Right cardiac atrium (tissue), 5 donors: ENCODE measurements around the gene SNRPD1. TPM values are rescaled to one million over a fixed set of nuclear protein-coding genes. Genes with fewer than 3 reads are reported as not detected.
"Not testable (repeated sequence)": the region's sequence is repeated elsewhere in the genome, so short reads cannot be mapped to it uniquely, and the experiment has no call there.

Source experiments
- ATAC-seq, 2 donors: fragments of 200-7000 bp; cut with Tn5 transposase; one replicate each; pipeline versions ENCODE4 v1.8.0 to v1.9.1; 2020; ENCODE audit warnings: moderate library complexity in 2 of 2, mild to moderate bottlenecking in 1 of 2
- DNase-seq, 3 donors: peaks; one replicate each; pipeline ENCODE4 v3.0.0-alpha.2; 2020
- H3K27ac ChIP-seq: one replicate; pipeline ENCODE4 v1.5.1; 2013; ENCODE audit warnings: mild to moderate bottlenecking, low read length, control low read depth, moderate library complexity
- H3K27me3 ChIP-seq: one replicate; pipeline ENCODE4 v1.6.1; 2013; ENCODE audit not compliant: control insufficient read depth, insufficient read depth
- H3K4me1 ChIP-seq: one replicate; pipeline ENCODE4 v1.6.1; 2013; ENCODE audit warnings: low read length; ENCODE audit not compliant: control insufficient read depth, insufficient read depth
- H3K4me3 ChIP-seq: one replicate; pipeline ENCODE4 v1.5.1; 2013; ENCODE audit warnings: low read length, control low read depth
- H3K9me3 ChIP-seq: one replicate; pipeline ENCODE4 v1.6.1; 2013; ENCODE audit warnings: low read length; ENCODE audit not compliant: control insufficient read depth
- WGBS: extraction: QIAGEN DNeasy Blood & Tissue Kit; methylation state at CpG from one replicate; pipeline ENCODE4 v1.1.7; 2013; 5-methylcytosine and 5-hydroxymethylcytosine counted together
- intact Hi-C, 4 donors: fragments of 100-400 bp; cut with DNase I; formaldehyde crosslinking; loops; one replicate each; pipeline versions ENCODE4 v1.11.0 to v1.14.0; 2022 to 2023
- polyA plus RNA-seq: library from polyadenylated mRNA; stranded (reverse); fragments of 200-250 nt; gene quantifications from one replicate; pipeline ENCODE4 v1.2.3, GENCODE V29; 2013
- total RNA-seq, 4 donors: library from RNA; stranded (reverse); fragmentation: NEBNext Ultra II Directional; extraction: Animal tissue kit (Norgen Biotek cat#: 25700); gene quantifications; one replicate each; pipeline ENCODE4 v1.2.1, GENCODE V29; 2021
- donor health status: healthy with polysubstance abuse.
- donor health status: DM: no; HTN: yes; CAD: no.
- donor health status: DM: no; HTN: no; CAD: no.
- donor health status: DM: no; HTN: yes; CAD: no; lungs with severe emphysema.
- donor health status: DM: yes; HTN: yes; CAD: no.

SNRPD1 gene
- total and polyA plus RNA-seq, 5 donors = 11.0 to 29.9 (median 24.2) TPM

DNA sequence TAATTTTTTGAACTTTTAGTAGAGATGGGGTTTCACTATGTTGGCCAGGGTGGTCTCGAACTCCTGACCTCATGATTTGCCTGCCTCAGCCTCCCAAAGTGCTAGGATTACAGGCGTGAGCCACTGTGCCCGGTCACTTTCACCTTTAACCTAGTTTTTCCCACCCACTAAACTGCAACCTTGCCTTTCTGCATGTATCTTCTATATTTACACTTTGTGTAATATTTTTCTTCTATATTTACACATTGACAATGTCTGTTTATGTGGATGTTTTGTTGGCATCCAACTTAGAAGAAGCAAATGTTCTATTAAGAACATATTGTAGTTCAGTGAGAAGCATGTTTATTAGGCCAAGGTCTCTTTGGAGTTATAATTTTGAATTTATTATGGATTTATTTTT lies 26.7 kb downstream of the SNRPD1 start:
- ATAC-seq = no peak

DNA sequence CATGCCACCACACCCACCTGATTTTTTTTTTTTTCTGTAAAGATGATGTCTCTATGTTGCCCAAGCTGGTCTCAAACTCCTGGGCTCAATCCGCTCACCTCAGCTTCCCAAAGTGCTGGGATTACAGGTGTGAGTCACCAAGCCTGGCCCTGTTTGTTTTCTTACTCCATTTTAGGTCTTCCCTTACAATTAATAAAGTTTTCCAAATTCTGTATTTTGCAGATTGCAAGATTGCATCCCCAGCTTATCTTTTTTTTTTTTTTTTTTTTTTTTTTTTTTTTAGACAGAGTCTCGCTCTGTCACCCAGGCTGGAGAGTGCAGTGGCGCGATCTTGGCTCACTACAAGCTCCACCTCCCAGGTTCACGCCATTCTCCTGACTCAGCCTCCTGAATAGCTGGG lies 28.3 kb downstream of the SNRPD1 start:
- intact Hi-C loops, H3K4me3 ChIP-seq, DNase-seq, H3K9me3 ChIP-seq, H3K27ac ChIP-seq, H3K27me3 ChIP-seq, ATAC-seq, H3K4me1 ChIP-seq: not testable (repeated sequence)
- 97% methylated on average over 5 of the region's 5 CpGs for WGBS

More for the DNA sequence above, 26.7 kb downstream of the SNRPD1 start:
- intact Hi-C loops = no loop called here
- DNase-seq = no peak
- Histone ChIP-seq H3K27me3 (no peaks in the 10 kb centered on the region), H3K9me3 (no peaks in the 10 kb centered on the region), H3K4me1 (no peaks in the 10 kb centered on the region), H3K27ac (no peak overlapping the region), H3K4me3 (no peak overlapping the region)
- 98% methylated on average over 3 of the region's 3 CpGs for WGBS

DNA sequence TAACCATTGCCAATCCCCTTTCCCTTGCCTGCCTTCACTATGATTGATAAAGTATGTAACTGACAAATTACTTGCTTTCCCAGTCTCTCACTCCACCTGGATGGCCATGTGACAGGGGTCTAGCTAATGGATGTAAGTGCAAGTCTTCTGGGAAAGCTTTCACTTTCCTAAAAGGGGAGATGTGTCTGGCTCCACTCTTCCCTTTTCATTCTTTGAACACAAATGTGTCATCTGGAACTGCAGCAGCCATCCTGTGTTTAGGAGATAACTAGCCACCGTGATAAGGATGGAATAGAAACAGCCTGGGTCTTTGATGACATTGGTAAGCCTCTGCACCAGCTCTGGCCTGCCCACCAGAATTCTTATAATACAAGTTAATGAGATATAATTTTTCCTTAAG lies 38.2 kb downstream of the SNRPD1 start:
- H3K27me3 ChIP-seq = no peaks in the 10 kb centered on the region
- 42% methylated on average over 1 of the region's 1 CpG for WGBS
- no peaks in the 10 kb centered on the region for H3K4me1 ChIP-seq
- no peaks in the 10 kb centered on the region for H3K9me3 ChIP-seq
- intact Hi-C loops = loop anchor here in 1 of 4 donors (10.0 kb wide), 1 partner anchor 74 kb away; no protein-coding TSS in a partner anchor
- DNase-seq (no peak), ATAC-seq (no peak)
- H3K27ac ChIP-seq = no peak overlapping the region
- no peak overlapping the region for H3K4me3 ChIP-seq

DNA sequence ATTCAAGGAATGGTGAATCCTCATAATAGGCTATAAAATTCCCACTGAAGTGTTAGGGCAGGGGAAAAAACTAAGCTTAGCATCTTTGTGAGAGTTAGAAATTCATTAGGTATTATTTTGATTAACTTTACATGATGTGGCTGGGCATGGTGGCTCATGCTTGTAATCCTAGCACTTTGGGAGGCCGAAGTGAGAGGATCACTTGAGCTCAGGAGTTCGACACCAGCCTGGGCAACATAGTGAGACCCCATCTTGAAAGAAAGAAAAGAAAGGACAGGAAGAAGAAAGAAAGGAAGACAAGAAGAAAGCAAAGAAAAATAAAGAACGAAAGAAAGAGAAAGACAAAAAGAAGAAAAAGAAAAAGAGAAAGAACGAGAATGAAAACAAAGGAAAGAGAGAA lies 40.0 kb downstream of the SNRPD1 start:
- Histone ChIP-seq H3K9me3 (no peaks in the 10 kb centered on the region), H3K27me3 (no peaks in the 10 kb centered on the region), H3K4me1 (no peaks in the 10 kb centered on the region), H3K27ac (no peak overlapping the region), H3K4me3 (no peak overlapping the region)
- WGBS = 98% methylated on average over 4 of the region's 4 CpGs
- intact Hi-C loops = loop anchor here in 1 of 4 donors (10.0 kb wide), 1 partner anchor 73 kb away; no protein-coding TSS in a partner anchor
- ATAC-seq (no peak), DNase-seq (no peak)

DNA sequence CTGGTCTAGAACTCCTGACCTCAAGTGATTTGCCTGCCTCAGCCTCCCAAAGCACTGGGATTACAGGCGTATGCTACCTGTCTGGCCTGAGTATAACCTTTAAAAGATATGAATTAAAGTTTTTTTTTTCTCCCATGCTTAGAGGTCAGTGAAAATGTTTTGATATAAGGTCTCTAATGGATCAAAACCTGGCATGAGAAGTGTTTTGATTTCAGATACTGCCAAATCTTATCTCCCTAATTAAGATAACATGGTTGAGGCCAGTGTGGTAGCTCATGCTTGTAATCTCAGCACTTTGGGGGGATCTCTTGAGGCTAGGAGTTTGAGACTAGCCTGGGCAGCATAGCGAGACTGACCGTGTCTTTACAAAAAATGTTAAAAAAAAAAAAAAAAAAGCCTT lies 41.2 kb downstream of the SNRPD1 start:
- Histone ChIP-seq H3K27me3 (no peaks in the 10 kb centered on the region), H3K4me3 (no peak overlapping the region), H3K9me3 (no peaks in the 10 kb centered on the region), H3K4me1 (no peaks in the 10 kb centered on the region), H3K27ac (no peak overlapping the region)
- 84% methylated on average over 3 of the region's 3 CpGs for WGBS
- intact Hi-C loops = loop anchor here in 1 of 4 donors (10.0 kb wide), 1 partner anchor 71 kb away; no protein-coding TSS in a partner anchor
- ATAC-seq (no peak), DNase-seq (no peak)

DNA sequence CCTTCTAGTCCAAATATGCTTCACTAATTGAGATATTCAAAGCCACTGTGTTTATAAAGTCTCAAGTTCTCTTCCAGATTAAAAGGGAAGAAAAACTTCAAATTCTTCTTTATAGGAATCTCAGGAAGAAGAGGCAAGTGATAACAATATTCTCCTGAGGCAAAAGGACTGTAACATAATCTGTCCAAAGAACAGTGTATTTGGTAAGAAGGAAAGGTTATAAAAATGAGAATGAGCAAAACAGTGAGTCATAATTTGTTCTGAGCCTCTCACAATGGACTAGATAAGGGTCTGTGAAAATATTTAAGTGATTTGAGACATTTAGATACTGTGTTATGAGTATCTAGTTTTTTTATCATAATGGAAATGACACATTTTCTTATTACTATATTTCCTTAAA lies 44.3 kb downstream of the SNRPD1 start:
- ATAC-seq (no peak), DNase-seq (no peak)
- H3K27ac ChIP-seq = no peak overlapping the region
- H3K4me1 ChIP-seq = no peaks in the 10 kb centered on the region
- H3K4me3 ChIP-seq = no peak overlapping the region
- intact Hi-C loops = loop anchor here in 1 of 4 donors (10.0 kb wide), 1 partner anchor 68 kb away; no protein-coding TSS in a partner anchor
- no peaks in the 10 kb centered on the region for H3K27me3 ChIP-seq
- H3K9me3 ChIP-seq = no peaks in the 10 kb centered on the region

DNA sequence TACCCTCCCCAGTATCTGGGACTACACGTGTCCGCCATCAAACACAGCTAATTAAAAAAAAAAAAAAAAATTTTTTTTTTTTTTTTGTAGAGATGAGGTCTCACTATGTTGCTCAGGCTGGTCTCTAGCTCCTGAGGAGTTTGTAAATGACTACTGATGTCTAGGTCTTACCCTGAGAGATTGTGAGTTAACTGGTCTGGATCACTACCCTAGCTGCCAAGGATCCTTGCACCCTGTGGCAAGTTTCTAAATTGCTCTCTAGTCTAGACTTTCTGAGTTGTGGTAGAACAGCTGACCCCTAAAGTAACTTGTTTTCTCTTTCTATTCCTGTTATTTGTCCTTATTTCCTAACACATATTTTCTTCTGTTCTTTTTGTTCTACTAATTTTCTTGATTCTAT lies 48.0 kb downstream of the SNRPD1 start:
- DNase-seq (no peak), ATAC-seq (no peak)
- Histone ChIP-seq H3K4me3 (no peak overlapping the region), H3K9me3 (no peaks in the 10 kb centered on the region), H3K4me1 (no peaks in the 10 kb centered on the region), H3K27me3 (no peaks in the 10 kb centered on the region), H3K27ac (no peak overlapping the region)
- intact Hi-C loops = no loop called here
- 67% methylated on average over 2 of the region's 2 CpGs for WGBS

DNA sequence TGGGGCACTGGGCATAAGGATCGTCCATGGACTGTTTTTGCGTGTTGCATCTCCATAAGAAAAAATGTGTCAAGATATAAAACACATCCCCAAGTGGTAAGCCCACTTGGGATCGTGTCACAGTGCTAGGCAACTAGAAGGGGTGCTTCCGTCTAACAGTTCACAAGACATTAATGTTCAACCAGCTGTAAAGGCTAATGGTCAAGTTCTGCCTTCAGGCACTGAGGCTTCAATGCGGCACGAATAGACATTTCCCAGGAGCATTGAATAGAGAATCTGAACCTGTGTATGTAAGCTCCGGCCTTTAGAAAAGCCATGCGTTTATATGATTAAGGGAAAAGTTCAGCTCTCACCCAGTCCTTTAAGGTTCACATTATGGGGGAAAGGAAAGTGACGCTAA lies 50.5 kb downstream of the SNRPD1 start:
- intact Hi-C loops = no loop called here
- DNase-seq (no peak), ATAC-seq (no peak)
- Histone ChIP-seq H3K27me3 (no peaks in the 10 kb centered on the region), H3K4me3 (no peak overlapping the region), H3K9me3 (no peaks in the 10 kb centered on the region), H3K4me1 (no peaks in the 10 kb centered on the region), H3K27ac (no peak overlapping the region)
- 95% methylated on average over 9 of the region's 9 CpGs for WGBS

DNA sequence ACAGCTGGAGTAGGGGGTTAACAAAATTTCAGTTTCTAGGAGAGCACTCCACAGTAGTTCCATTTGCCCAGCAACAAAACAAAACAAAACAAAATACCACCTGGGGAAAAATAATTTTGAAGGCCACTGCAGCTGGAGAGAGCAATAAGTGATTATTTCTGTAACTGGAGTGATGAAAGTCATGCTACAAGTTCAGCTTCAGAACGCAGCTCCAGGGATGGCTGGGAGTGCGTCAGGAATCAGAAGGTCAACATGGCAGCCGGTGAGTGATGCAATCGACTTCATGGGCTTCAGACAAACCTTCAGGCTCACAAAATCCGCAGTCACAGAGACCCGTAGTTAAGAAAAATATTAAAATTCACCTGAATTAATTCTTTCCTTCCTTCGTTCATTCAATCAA lies 51.5 kb downstream of the SNRPD1 start:
- 76% methylated on average over 7 of the region's 7 CpGs for WGBS
- intact Hi-C loops = no loop called here
- peak in 1 of 3 donors; percentile 25 for DNase-seq
- H3K9me3 ChIP-seq = no peaks in the 10 kb centered on the region
- peak; percentile 19 to 49 for ATAC-seq
- H3K27me3 ChIP-seq = no peaks in the 10 kb centered on the region
- H3K4me1 ChIP-seq = no peaks in the 10 kb centered on the region
- no peak overlapping the region for H3K27ac ChIP-seq
- no peak overlapping the region for H3K4me3 ChIP-seq

DNA sequence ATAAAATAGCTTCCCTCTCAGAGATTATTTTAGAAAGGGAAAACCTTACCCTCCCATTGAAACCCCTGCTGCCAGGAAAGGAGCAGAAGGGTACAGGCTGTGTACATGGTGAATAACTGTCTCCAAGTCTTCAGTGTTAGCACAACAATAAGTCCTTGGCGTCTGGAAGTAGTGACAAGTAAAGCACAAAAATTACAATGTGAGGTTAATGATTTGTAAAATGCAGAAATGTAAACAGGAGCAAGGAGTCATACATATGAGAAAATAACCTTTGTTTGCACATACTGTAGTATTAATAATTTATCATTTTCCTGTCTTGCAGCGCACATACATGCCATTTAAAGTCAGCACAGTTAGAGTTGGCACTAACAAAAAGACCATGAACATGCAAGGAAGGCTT lies 52.0 kb downstream of the SNRPD1 start:
- WGBS = 92% methylated on average over 2 of the region's 2 CpGs
- ATAC-seq (no peak), DNase-seq (no peak)
- no peaks in the 10 kb centered on the region for H3K9me3 ChIP-seq
- no peak overlapping the region for H3K27ac ChIP-seq
- no peaks in the 10 kb centered on the region for H3K27me3 ChIP-seq
- no peaks in the 10 kb centered on the region for H3K4me1 ChIP-seq
- intact Hi-C loops = no loop called here
- H3K4me3 ChIP-seq = no peak overlapping the region

DNA sequence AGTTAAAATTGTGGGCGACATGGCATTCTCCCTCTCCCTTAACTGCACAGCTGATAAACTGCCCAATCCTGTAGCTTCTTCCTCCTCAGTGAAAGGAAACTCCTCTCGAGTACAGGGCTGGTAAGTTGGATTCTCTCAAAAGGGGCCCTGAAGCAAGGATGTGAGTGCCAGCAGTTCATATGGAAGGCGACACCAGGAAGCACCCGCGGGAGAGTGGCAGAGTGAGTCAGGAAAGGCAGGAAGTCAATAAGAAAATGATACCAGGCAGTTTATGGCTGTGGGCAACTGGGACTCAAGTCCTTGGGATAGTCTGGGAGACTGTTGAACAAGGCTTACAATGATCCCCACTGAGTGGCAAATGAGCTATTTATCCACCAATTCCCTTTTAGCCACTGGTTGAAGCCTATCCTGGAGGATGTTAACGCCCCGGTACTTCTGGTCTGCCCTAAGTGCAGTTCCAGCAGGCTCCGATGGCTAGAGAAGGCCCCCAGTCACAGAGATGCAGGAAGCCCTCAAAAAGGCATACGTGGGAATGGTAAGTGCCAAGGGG lies 57.7 kb downstream of the SNRPD1 start:
- H3K9me3 ChIP-seq = no peaks in the 10 kb centered on the region
- ATAC-seq (no peak), DNase-seq (no peak)
- no peak overlapping the region for H3K27ac ChIP-seq
- no peaks in the 10 kb centered on the region for H3K27me3 ChIP-seq
- H3K4me1 ChIP-seq = no peaks in the 10 kb centered on the region
- intact Hi-C loops = loop anchor here in 1 of 4 donors (10.0 kb wide), 1 partner anchor 615 kb away; no protein-coding TSS in a partner anchor
- H3K4me3 ChIP-seq = no peak overlapping the region
- 85% methylated on average over 9 of the region's 9 CpGs for WGBS
